Lower leg skin (tissue), 3 donors: ENCODE measurements around the gene MMP12.

ENCODE experiments used
- CTCF ChIP-seq, 3 donors: fragments of 450-650 bp; IDR thresholded peaks; one replicate each; pipeline ENCODE4 v1.5.1; 2016; ENCODE audit warnings: antibody characterized with exemption in 3 of 3, mild to moderate bottlenecking in 3 of 3, moderate library complexity in 2 of 3
- POLR2A ChIP-seq, 2 donors: fragments of 450-650 bp; IDR thresholded peaks; one replicate each; pipeline ENCODE4 v1.6.1; 2016 to 2017; ENCODE audit warnings: antibody characterized with exemption in 2 of 2, mild to moderate bottlenecking in 1 of 2, moderate library complexity in 1 of 2

- TF ChIP-seq CTCF (IDR thresholded peaks at IDR 0.05) (no peak), POLR2A (IDR thresholded peaks at IDR 0.05) (no peak)
Measured at GRCh38 chr11:102813484-102813883, 61.3 kb downstream of the MMP12 start.
